NT2/D1 (cell line): Measurements from ENCODE around the gene NEIL3.

Experiments
- SUZ12 ChIP-seq: IDR thresholded peaks from 2 replicates; pipeline ENCODE4 v1.6.1; 2011; ENCODE audit not compliant: insufficient read length, insufficient read depth; ENCODE audit errors: extremely low read depth
- YY1 ChIP-seq: IDR thresholded peaks from 2 replicates; pipeline ENCODE4 v1.6.1; 2011; ENCODE audit not compliant: insufficient read length, insufficient read depth
- ZNF274 ChIP-seq: IDR thresholded peaks from 2 replicates; pipeline ENCODE4 v1.6.1; 2011; ENCODE audit warnings: mild to moderate bottlenecking, low read depth, low read length

GRCh38 chr4:177313263-177313662 is 3.6 kb downstream of the NEIL3 start:
- no peak for TF ChIP-seq ZNF274
- TF ChIP-seq YY1, result no peak
- no peak for TF ChIP-seq SUZ12
